Retina (tissue), 1 donor: ENCODE results near the gene PLEKHA5.
"Not testable (repeated sequence)": the region's sequence is repeated elsewhere in the genome, so short reads cannot be mapped to it uniquely, and the experiment has no call there.

ENCODE experiments used
- DNase-seq: peaks from one replicate; pipeline ENCODE4 v3.0.0-alpha.2; 2016

PLEKHA5 gene

GRCh38 chr12:19170286-19170685 is 40.8 kb downstream of the PLEKHA5 start:
- not testable (repeated sequence) for DNase-seq

DNA sequence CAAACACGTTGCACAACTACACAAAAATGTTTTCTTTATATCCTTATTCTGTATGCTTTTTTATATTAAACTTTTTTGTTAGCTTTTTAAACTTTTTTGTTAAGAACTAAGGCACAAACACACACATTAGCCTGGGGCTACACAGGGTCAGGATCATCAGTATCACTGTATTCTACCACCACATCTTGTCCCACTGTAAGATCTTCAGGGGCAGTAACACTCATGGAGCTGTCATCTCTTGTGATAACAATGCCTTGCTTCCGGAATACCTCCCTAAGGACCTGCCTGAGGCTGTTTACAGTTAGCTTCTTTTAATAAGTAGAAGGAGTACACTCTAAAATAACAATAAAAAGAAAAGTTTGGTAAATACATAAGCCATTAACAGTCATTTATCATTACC is 42.2 kb downstream of the PLEKHA5 start:
- no peak for DNase-seq

- DNase-seq = no peak
These were observed 48.2 kb downstream of the PLEKHA5 start for GRCh38 chr12:19177754-19178153.

DNA sequence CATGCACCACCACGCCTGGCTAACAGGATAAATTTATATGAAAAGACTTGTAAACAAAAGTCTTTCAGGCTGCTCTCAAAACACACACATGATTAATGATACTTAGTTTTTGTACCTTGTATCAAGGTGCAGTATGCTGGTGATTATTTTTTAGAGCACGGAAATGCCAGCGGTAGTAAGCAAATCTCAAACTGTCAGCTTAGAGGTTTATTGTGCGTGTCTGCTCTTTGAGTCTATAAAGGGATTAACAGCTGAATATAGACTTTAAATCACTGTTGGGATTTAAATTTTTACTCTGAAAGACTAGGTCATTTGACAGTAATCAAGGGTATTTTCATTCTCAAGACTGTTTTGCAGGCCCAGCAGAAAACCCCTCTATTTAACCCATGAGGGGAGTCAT is 50.5 kb downstream of the PLEKHA5 start:
- DNase-seq = no peak

- no peak for DNase-seq
These were observed 52.3 kb downstream of the PLEKHA5 start for GRCh38 chr12:19181666-19182426.

DNA sequence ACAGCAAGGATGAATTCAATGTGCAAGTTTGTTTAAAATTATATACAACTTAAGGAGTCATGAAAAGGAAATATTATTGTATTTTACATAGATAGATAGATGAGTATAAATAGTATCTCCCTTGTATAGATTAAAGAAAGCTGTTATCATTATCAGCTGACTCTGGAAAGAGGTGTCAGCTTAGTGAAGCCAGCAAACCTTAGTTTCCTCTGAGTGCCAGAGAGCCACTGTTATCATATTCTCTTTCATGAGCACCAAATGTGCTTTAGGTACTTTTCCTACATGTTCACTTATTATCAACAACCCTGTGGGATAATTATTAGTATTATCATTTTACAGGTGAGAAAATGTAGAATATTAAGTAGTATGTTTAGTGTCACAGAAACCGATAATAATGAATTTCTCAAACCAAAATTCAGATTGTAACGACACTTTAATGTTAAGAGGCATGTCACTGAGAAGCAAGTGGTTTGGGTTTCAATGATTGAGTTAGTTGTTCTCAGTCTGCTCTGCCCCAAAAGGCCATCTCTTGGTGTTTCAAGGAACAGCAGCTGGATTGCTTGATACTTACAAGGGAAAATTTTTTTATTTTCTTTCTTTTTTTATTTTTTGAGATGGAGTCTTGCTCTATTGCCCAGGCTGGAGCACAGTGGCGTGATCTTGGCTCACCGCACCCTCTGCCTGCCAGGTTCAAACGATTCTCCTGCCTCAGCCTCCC is 53.7 kb downstream of the PLEKHA5 start:
- DNase-seq = no peak

GRCh38 chr12:19185262-19185929 is 55.9 kb downstream of the PLEKHA5 start:
- DNase-seq = no peak

DNA sequence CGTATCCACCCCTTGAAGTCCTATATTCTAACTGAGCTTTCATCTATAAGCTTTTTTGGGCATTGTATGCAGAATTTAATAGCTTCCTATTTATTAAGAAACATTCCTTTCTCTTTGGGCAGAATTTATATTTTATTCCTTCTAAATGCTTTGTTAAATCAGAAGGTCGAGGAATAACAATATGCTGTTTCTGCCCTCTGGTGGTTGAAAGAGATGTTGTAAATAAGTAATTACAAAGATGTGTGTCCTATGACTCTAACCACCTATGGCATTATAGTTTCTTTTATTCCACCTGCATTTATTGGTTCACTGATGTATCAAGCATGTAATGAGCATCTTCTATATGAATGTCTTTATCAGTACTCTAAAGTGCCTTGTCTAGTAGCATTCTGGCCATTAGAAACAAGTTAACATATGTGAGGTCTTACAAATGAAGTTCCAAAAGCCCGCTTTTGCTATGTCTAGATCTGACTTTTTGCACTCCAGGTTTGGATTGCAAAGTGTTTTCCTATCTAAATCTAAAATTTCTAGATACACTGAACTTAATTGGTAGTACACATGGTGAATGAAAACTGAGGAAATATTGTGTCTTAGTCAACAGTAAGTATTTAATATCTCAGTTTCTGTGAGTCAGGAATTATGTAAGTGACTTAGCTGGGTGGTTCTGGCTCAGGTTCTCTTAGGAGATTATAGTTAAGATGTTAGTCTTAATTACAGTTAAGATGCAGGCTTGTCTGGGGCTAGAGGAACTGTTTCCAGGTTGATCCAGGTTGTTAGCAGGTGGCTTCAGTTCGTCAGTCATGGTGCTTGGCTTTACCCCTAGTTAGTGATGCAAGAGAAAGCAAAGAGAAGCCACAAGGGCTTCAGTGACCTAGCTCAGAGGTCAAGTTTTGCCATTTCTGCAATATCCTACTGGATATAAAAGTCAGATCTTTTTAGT is 57.5 kb downstream of the PLEKHA5 start:
- DNase-seq = no peak

GRCh38 chr12:19189522-19189921 is 60.0 kb downstream of the PLEKHA5 start:
- no peak for DNase-seq

DNA sequence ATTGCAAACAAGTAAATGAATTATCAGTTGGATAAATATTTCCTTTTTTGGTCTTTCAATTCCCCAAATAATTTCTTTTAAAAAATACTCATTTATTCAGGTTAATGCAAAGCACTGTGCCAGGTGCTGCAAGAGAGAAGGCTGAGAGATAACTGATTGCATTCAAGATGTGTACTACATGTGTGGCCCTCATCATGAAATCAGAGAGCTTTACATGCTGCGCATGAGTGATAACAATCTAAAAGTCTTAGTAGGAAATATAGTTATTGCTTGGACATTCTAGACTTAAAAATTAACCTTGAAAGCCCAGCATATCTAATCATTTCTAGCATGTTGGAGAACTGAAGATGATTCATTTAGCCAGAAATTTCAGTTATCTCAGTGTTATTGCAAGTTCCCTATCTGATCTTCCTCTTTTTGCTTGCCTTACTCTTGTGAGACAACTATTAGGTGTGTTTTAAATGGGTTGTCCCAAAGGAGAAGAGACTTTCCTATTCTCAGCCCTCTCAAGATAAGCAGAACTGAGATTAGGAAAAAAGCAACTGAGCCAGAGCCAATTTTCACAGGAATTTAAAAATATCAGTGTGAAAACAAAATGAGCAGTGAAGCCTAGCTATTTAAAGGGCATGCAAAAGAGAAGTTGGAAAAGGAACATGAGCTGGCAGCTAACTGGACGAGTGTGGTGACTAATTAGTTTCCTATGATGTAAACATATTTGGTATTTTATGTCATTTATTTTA is 60.9 kb downstream of the PLEKHA5 start:
- no peak for DNase-seq

DNA sequence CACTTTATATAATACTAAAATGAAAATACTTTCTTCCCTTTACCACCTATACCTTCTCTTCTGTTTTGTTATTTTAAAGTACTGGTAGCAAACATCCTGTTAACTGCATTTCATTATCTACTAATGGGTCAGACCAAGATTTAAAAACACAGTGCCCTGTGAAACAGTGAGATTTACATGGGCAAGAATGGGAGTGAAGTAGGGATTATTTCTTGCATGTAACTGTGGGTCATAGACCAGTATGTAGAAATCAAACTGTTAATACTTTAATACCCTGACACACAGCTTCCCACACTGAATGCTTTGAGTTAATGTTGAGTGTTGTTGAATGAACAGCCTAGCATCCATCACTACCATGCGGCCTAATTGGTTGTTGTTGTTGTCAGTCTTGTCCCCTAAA is 61.6 kb downstream of the PLEKHA5 start:
- no peak for DNase-seq

- no peak for DNase-seq
These were observed 62.0 kb downstream of the PLEKHA5 start for GRCh38 chr12:19191563-19191962.

GRCh38 chr12:19192710-19193109 is 63.2 kb downstream of the PLEKHA5 start:
- DNase-seq = no peak

DNA sequence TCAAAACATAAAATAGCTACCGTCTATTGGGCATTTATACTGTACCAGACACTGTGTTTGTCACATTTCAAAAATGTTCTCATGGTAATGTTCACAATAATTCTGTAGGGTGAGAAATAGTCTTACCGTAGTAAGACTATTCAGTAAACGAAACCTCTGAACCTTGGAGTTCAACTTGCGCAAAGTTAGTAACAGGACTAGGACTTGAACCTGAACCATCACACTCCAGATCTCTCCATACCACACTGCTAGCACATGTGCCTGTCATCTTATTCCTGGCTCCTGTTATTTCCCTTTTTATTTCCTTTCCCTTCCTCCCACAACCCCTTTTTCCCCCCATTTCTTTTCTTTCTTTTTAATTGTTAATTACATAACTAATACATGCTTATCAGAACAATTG is 65.4 kb downstream of the PLEKHA5 start:
- DNase-seq = no peak

- DNase-seq = no peak
These were observed 67.6 kb downstream of the PLEKHA5 start for GRCh38 chr12:19196959-19197630.

GRCh38 chr12:19198272-19198671 is 68.7 kb downstream of the PLEKHA5 start:
- DNase-seq = no peak

DNA sequence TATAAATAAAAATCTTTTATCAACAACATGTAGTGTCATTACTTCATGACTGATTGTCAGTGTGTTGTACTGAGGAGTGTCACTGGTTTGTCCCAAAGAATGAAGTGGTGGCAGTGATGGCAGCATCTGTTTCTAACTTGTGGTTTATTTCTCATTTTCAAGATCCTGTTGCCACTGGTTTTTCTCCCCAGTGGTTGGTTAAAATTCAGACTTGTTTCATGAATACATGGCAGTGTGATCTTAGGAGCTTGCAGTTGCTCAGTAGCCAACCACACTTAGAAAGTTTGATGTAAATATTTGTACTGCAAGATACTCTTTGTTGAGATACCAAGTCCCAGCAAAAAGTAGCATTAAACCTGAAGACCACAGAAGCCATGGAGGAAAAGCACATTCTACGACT is 69.8 kb downstream of the PLEKHA5 start:
- no peak for DNase-seq

- no peak for DNase-seq
These were observed 70.7 kb downstream of the PLEKHA5 start for GRCh38 chr12:19200261-19200660.

DNA sequence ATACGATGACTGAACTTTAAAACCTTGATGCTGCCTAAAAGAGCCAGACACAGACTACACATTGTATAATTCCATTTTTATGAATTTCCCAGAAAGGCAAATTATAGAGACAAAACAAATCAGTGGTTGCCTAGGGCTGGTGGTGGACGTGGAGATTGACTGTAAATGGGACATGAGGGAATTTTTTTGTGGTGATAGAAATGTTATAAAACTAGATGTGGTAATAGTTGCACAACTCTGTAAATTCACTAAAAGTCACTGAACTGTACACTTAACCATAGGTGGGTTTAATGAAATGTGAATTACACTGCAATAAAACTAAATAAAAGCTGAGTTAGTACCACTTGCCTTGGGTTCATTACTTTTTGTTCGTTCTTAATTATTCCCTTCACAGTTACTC is 72.1 kb downstream of the PLEKHA5 start:
- DNase-seq = no peak

- no peak for DNase-seq
These were observed 73.5 kb downstream of the PLEKHA5 start for GRCh38 chr12:19203013-19203412.
